ENCODE measurements around the gene TOGARAM2.

The TOGARAM2 gene

DNA sequence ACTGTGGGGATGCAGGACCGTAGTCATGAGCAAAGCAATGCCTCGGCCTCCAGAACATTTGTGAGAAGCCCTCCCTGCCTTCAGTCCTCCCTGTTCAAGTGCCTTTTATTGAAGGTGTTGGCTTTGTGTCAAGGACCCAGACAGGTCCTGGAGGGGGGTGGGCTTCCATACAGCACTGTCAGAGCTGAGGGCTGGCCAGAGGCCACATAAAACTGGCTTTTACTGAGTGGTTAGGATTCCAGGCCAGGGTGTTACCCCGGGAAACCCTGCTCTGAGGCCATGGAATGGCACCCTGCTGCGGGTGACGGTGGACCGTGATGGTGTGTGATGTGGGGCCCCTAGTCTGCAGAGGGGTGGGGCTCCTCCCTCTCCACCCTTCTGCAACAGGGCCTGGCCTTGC lies 41.6 kb downstream of the TOGARAM2 start:
- Histone ChIP-seq H3K36me3 (replicated peaks; ENCODE audit: low read depth, low read length) (no peaks in the 10 kb centered on the region), H3K27ac (ENCODE audit: low read length) (no peak overlapping the region), H3K79me2 (ENCODE audit: low read length) (no peaks in the 10 kb centered on the region), H4K20me1 (ENCODE audit: insufficient read depth, low read length) (no peaks in the 10 kb centered on the region), H2AFZ (ENCODE audit: low read depth, low read length) (no peak overlapping the region), H3K27me3 (ENCODE audit: low read depth, low read length) (peaks cover 4% of the 10 kb centered on the region; the same call in 1 of the 2 replicates), H3K9ac (ENCODE audit: low read length) (no peak overlapping the region), H3K9me3 (ENCODE audit: insufficient read depth, low read length) (no peaks in the 10 kb centered on the region), H3K4me1 (ENCODE audit: low read length) (no peaks in the 10 kb centered on the region), H3K4me3 (ENCODE audit: low read length) (no peak overlapping the region), H3K4me2 (ENCODE audit: low read length) (no peak overlapping the region)
- TF ChIP-seq, protein P1, sequence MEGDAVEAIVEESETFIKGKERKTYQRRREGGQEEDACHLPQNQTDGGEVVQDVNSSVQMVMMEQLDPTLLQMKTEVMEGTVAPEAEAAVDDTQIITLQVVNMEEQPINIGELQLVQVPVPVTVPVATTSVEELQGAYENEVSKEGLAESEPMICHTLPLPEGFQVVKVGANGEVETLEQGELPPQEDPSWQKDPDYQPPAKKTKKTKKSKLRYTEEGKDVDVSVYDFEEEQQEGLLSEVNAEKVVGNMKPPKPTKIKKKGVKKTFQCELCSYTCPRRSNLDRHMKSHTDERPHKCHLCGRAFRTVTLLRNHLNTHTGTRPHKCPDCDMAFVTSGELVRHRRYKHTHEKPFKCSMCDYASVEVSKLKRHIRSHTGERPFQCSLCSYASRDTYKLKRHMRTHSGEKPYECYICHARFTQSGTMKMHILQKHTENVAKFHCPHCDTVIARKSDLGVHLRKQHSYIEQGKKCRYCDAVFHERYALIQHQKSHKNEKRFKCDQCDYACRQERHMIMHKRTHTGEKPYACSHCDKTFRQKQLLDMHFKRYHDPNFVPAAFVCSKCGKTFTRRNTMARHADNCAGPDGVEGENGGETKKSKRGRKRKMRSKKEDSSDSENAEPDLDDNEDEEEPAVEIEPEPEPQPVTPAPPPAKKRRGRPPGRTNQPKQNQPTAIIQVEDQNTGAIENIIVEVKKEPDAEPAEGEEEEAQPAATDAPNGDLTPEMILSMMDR (IDR thresholded peaks at IDR 0.05; ENCODE audit: low read depth, low read length), result no peak
- TF ChIP-seq EZH2phosphoT487 (IDR thresholded peaks at IDR 0.05; ENCODE audit: low read depth), result no peak

DNA sequence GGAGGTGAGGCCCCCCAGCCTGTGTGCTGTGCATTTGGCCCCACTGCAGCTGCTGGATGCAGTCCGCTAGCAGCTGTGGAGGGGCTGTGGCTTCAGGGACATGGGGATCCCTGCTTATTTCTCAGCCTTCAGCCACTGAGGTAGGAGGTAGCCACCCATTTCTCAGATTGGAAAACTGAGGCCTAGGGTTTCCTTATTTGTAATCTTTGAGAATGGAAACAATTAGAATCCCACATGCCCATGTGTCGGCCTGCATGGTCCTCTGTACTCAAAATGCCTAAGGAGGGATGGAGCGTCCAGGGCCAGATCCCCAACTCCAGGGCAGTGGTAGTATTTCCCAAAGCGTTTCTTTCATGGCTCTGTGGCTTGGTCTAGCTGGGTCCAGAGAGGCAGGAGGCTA lies 42.1 kb downstream of the TOGARAM2 start:
- no peaks in the 10 kb centered on the region for H3K79me2 ChIP-seq (ENCODE audit: low read length)
- H4K20me1 ChIP-seq (ENCODE audit: insufficient read depth, low read length), result no peaks in the 10 kb centered on the region
- no peak overlapping the region for H3K27ac ChIP-seq (ENCODE audit: low read length)
- no peak overlapping the region for H3K9ac ChIP-seq (ENCODE audit: low read length)
- H3K4me3 ChIP-seq (ENCODE audit: low read length), result no peak overlapping the region
- no peaks in the 10 kb centered on the region for H3K4me1 ChIP-seq (ENCODE audit: low read length)
- H3K27me3 ChIP-seq (ENCODE audit: low read depth, low read length), result peaks cover 4% of the 10 kb centered on the region; the same call in 1 of the 2 replicates
- H3K4me2 ChIP-seq (ENCODE audit: low read length), result no peak overlapping the region
- H2AFZ ChIP-seq (ENCODE audit: low read depth, low read length), result no peak overlapping the region
- no peaks in the 10 kb centered on the region for H3K36me3 ChIP-seq (replicated peaks; ENCODE audit: low read depth, low read length)
- H3K9me3 ChIP-seq (ENCODE audit: insufficient read depth, low read length), result no peaks in the 10 kb centered on the region
- TF ChIP-seq, protein P1 (IDR thresholded peaks at IDR 0.05; ENCODE audit: low read depth, low read length), result no peak
- no peak for TF ChIP-seq EZH2phosphoT487 (IDR thresholded peaks at IDR 0.05; ENCODE audit: low read depth)

DNA sequence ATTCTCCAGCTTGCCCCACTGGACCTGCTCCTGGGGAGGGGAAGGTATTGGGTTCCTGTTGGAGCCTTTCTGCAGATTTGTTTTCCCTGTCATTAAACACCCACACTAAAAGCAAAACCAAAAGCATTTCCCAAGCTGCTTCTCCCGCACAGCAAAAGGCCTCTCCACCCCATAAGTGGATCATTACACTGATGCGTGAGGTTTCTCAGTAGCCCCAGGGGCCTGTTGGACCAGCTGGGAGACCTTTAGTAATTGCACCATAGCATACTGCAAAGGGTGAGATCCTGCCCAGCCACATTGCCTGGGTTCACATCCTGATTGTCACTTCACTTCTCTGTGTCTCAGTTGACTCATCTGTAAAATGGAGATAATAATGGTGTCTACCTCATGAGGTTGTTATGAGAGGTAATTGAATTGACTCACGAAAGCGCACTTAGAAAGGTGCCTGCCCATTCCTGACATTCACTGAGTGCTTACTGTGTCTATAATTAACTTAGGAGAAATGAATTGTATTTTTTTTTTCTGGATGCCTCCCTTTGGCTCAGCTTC lies 43.9 kb downstream of the TOGARAM2 start:
- no peak overlapping the region for H3K4me3 ChIP-seq (ENCODE audit: low read length)
- no peaks in the 10 kb centered on the region for H3K4me1 ChIP-seq (ENCODE audit: low read length)
- H3K27ac ChIP-seq (ENCODE audit: low read length), result no peak overlapping the region
- no peak overlapping the region for H3K9ac ChIP-seq (ENCODE audit: low read length)
- no peaks in the 10 kb centered on the region for H3K36me3 ChIP-seq (replicated peaks; ENCODE audit: low read depth, low read length)
- no peaks in the 10 kb centered on the region; the same call in 1 of the 2 replicates for H3K27me3 ChIP-seq (ENCODE audit: low read depth, low read length)
- no peaks in the 10 kb centered on the region for H3K9me3 ChIP-seq (ENCODE audit: insufficient read depth, low read length)
- no peak overlapping the region for H3K4me2 ChIP-seq (ENCODE audit: low read length)
- no peaks in the 10 kb centered on the region for H4K20me1 ChIP-seq (ENCODE audit: insufficient read depth, low read length)
- H3K79me2 ChIP-seq (ENCODE audit: low read length), result no peaks in the 10 kb centered on the region
- H2AFZ ChIP-seq (ENCODE audit: low read depth, low read length), result no peak overlapping the region
- TF ChIP-seq, protein P1 (IDR thresholded peaks at IDR 0.05; ENCODE audit: low read depth, low read length), result no peak
- TF ChIP-seq EZH2phosphoT487 (IDR thresholded peaks at IDR 0.05; ENCODE audit: low read depth), result no peak

- TF ChIP-seq EZH2phosphoT487 (IDR thresholded peaks at IDR 0.05; ENCODE audit: low read depth), result no peak
- TF ChIP-seq, protein P1 (IDR thresholded peaks at IDR 0.05; ENCODE audit: low read depth, low read length), result no peak
- H3K9me3 ChIP-seq (ENCODE audit: insufficient read depth, low read length), result no peaks in the 10 kb centered on the region
- H3K27me3 ChIP-seq (ENCODE audit: low read depth, low read length), result peaks cover 5% of the 10 kb centered on the region
- H2AFZ ChIP-seq (ENCODE audit: low read depth, low read length), result no peak overlapping the region
- no peaks in the 10 kb centered on the region for H4K20me1 ChIP-seq (ENCODE audit: insufficient read depth, low read length)
- no peaks in the 10 kb centered on the region for H3K79me2 ChIP-seq (ENCODE audit: low read length)
- no peaks in the 10 kb centered on the region for H3K36me3 ChIP-seq (replicated peaks; ENCODE audit: low read depth, low read length)
- H3K27ac ChIP-seq (ENCODE audit: low read length), result no peak overlapping the region
- H3K4me2 ChIP-seq (ENCODE audit: low read length), result no peak overlapping the region
- no peak overlapping the region for H3K4me3 ChIP-seq (ENCODE audit: low read length)
- no peaks in the 10 kb centered on the region for H3K4me1 ChIP-seq (ENCODE audit: low read length)
- no peak overlapping the region for H3K9ac ChIP-seq (ENCODE audit: low read length)
Observed at GRCh38 chr2:29025711-29026110, 44.6 kb downstream of the TOGARAM2 start.

All from OCI-LY3 (cell line).